Measurements from ENCODE around the gene MRAS. TPM values are rescaled to one million over a fixed set of nuclear protein-coding genes. Genes with fewer than 3 reads are reported as not detected.

Gene MRAS
- total RNA-seq, 4 donors from 2014 or later, result 31.8 to 58.1 (median 51.8) TPM

DNA sequence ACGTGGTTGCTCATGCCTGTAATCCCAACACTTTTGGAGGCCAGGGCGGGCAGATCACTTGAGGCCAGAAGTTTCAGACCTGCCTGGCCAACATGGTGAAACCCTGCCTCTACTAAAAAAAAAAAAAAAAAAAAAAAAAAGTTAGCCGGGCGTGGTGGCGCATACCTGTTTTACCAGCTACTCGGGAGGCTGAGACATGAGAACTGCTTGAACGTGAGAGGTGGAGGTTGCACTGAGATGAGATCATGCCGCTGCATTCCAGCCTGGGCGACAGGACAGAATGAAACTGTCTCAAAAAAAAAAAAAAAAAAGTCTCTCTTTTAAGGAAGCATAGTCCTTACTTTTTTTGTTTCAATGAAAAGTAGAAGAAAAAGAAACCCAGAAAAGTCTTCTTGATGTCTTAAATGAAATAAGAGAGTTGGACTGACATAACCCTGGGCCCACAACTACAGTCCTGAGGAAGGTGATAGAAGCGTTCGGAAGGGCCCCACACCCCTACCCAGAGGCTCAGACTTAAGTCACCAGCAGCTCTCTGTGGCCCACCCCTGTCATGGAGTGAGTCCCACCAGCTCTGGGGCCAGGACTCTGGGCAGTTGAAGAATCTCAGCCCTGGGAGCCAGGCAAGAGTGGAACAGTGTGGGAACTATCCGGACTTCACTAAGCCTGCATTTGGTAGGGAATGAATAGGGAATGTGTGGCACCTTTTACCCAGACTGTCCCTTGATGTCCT, 21.3 kb upstream of the MRAS start:
- 86 to 97% methylated on average over 1 to 7 of the region's 12 CpGs for WGBS, 2 donors (ENCODE audit: low coverage in 1 of 2)
- peaks cover 0 to 22% (median 5%) of the 10 kb centered on the region in 3 donors for H3K4me1 ChIP-seq
- no peak overlapping the region for H3K4me3 ChIP-seq
- TF ChIP-seq EP300 (IDR thresholded peaks at IDR 0.05) (no peak), POLR2A (IDR thresholded peaks at IDR 0.05) (no peak), POLR2AphosphoS5 (IDR thresholded peaks at IDR 0.05) (no peak)
- TF ChIP-seq, protein P1, sequence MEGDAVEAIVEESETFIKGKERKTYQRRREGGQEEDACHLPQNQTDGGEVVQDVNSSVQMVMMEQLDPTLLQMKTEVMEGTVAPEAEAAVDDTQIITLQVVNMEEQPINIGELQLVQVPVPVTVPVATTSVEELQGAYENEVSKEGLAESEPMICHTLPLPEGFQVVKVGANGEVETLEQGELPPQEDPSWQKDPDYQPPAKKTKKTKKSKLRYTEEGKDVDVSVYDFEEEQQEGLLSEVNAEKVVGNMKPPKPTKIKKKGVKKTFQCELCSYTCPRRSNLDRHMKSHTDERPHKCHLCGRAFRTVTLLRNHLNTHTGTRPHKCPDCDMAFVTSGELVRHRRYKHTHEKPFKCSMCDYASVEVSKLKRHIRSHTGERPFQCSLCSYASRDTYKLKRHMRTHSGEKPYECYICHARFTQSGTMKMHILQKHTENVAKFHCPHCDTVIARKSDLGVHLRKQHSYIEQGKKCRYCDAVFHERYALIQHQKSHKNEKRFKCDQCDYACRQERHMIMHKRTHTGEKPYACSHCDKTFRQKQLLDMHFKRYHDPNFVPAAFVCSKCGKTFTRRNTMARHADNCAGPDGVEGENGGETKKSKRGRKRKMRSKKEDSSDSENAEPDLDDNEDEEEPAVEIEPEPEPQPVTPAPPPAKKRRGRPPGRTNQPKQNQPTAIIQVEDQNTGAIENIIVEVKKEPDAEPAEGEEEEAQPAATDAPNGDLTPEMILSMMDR (IDR thresholded peaks at IDR 0.05), result no peak
- H3K9me3 ChIP-seq, result no peaks in the 10 kb centered on the region
- no peaks in the 10 kb centered on the region for H3K36me3 ChIP-seq
- H3K27me3 ChIP-seq, result no peaks in the 10 kb centered on the region
- no peak overlapping the region for H3K27ac ChIP-seq
- no peak for ATAC-seq

DNA sequence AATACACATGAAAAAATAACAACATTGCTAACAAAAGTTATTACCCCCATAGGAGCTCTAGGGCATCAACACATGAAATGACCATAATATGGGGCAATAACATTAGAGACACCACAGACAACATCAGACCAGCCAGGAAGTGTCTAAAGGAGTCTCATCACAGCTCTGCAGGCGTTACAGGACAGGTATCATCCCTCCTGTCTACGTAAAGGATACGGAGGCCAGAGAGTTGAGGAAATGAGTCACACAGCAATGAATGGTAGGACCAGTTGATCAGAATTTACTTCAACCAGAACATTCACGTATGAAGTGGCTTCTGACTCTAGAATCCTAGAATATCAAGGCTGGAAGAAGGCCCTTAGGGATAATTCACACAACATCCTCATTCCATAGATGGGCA, 20.5 kb upstream of the MRAS start:
- no peak for TF ChIP-seq EP300 (IDR thresholded peaks at IDR 0.05)
- no peak for TF ChIP-seq POLR2AphosphoS5 (IDR thresholded peaks at IDR 0.05)
- TF ChIP-seq, protein P1 (IDR thresholded peaks at IDR 0.05), result no peak
- TF ChIP-seq POLR2A (IDR thresholded peaks at IDR 0.05), result no peak
- H3K27ac ChIP-seq, result no peak overlapping the region
- H3K4me1 ChIP-seq, result peaks cover 0 to 22% (median 5%) of the 10 kb centered on the region in 3 donors
- H3K36me3 ChIP-seq, result no peaks in the 10 kb centered on the region
- ATAC-seq, result no peak
- WGBS, 2 donors (ENCODE audit: low coverage in 1 of 2), result 43 to 88% methylated on average over 1 to 4 of the region's 4 CpGs
- no peaks in the 10 kb centered on the region for H3K9me3 ChIP-seq
- H3K4me3 ChIP-seq, result no peak overlapping the region
- no peaks in the 10 kb centered on the region for H3K27me3 ChIP-seq

DNA sequence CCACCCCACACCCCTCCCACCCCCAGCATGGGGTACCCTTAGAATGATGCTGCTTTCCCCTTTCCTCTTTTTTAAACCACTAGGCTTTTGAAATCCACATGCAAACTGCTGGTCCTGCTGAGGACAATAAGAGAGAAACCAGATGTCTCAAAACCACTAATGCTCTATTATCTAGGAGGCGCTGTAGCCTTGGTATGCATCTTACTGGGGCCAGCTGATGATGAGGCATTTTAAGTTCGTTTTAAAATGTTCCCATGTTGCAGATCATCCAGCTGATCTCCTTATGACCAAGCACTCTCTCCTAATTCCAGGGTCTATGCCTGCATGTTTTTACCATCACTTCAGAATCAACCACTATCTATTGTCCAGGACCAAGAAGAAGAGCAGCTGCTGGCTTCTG, 20.0 kb upstream of the MRAS start:
- peaks cover 0 to 22% (median 5%) of the 10 kb centered on the region in 3 donors for H3K4me1 ChIP-seq
- H3K36me3 ChIP-seq, result no peaks in the 10 kb centered on the region
- H3K9me3 ChIP-seq, result no peaks in the 10 kb centered on the region
- TF ChIP-seq POLR2AphosphoS5 (IDR thresholded peaks at IDR 0.05) (no peak), POLR2A (IDR thresholded peaks at IDR 0.05) (no peak), EP300 (IDR thresholded peaks at IDR 0.05) (no peak)
- TF ChIP-seq, protein P1 (IDR thresholded peaks at IDR 0.05), result no peak
- WGBS, 2 donors (ENCODE audit: low coverage in 1 of 2), result 19 to 31% methylated on average over 2 of the region's 2 CpGs
- H3K27ac ChIP-seq, result no peak overlapping the region
- no peak for ATAC-seq
- no peak overlapping the region for H3K4me3 ChIP-seq
- no peaks in the 10 kb centered on the region for H3K27me3 ChIP-seq

DNA sequence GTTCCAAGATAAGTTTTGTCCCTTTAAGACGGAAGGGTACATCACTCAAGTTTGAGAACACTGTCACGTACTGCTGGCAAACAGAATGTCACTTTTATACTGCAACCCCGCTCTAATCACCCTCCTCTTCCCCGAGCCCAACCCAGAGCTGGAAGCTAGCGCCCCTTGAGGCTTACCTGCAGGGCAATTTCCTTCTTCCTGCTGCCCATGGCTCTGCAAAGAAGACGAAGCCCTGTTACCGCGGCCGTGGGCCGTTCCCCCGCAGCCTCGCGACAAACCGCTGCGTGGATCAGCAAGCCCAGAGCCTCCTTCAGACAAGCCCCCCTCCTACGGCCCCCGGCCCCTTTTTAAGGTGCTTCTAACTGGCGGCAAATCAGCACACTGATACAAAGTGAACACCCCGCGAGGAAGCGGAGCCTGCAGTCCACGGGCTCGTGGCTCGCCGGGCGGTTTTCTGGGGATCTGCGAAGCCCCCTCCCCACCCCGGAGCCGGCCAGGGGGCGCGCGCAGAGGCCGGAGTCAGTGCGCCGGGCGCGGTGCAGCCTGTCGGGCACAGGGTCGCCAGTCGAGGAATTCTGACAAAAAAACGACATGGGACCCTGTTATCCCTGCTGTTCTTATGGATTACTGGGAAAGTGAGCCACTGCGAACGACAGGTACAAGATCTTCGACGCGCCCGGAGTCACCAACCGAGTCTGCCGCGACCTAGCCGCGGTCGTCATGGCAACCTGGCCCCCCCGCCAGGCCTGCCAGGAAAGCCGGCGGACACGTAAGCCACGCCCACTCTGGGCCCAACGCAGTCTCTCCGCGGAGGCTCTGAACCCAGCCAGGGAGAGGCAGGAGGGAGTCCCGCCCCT, 19.0 kb upstream of the MRAS start, which contains the start of gene NME9:
Gene NME9 (minus strand): TSS at position 725 of the 857 bp plus-strand sequence. CDS start 516 bp downstream, at position 209.
- Histone ChIP-seq H3K27me3 (no peaks in the 10 kb centered on the region), H3K4me1 (peaks cover 0 to 22% (median 5%) of the 10 kb centered on the region in 3 donors), H3K4me3 (peak within 1 kb of the TSS; percentile 46 to 57), H3K9me3 (no peaks in the 10 kb centered on the region), H3K36me3 (no peaks in the 10 kb centered on the region), H3K27ac (peak within 1 kb of the TSS in 3 of 4 donors; percentile 52 to 76 (median 53))
- peak; percentile 94 for ATAC-seq
- no peak for TF ChIP-seq EP300 (IDR thresholded peaks at IDR 0.05)
- TF ChIP-seq POLR2AphosphoS5 (IDR thresholded peaks at IDR 0.05), result peak; percentile 62
- TF ChIP-seq, protein P1 (IDR thresholded peaks at IDR 0.05), result peak; percentile 31 to 64 (median 45)
- WGBS, 2 donors (ENCODE audit: low coverage in 1 of 2), result 0% methylated on average over 3 to 4 of the region's 62 CpGs

Data from gastroesophageal sphincter (tissue), 4 donors.